ENCODE data around the gene CADM3. TPM values are rescaled to one million over a fixed set of nuclear protein-coding genes. Genes with fewer than 3 reads are reported as not detected.

CADM3 gene
- total and polyA plus RNA-seq, 2 of the 8 experiments (the other 6 are each of a cell fraction or from before 2014, with no cell fraction given) = 8.3 to 8.5 TPM

- no peak overlapping the region for H2BK5ac ChIP-seq (ENCODE audit: low read depth, low read length)
- no peaks in the 10 kb centered on the region for H3K36me3 ChIP-seq (ENCODE audit: control insufficient read depth in 2 of 4, insufficient read depth in 4 of 4, low read length in 3 of 4)
- POLR2A ChIA-PET (ENCODE audit: partially characterized antibody) = interaction anchor here (1.1 kb wide), 1 partner anchor 9 kb away, joined by 3 read pairs; no protein-coding TSS in a partner anchor
- H4K5ac ChIP-seq (ENCODE audit: insufficient read length, low read depth, low read length) = no peak overlapping the region
- no peak overlapping the region for H3K14ac ChIP-seq (ENCODE audit: insufficient read length)
- H3K79me2 ChIP-seq (ENCODE audit: control insufficient read depth in 1 of 2, insufficient read depth in 2 of 2, low read length in 2 of 2) = peaks cover 0 to 3% of the 10 kb centered on the region in 2 experiments; a peak in 1 of 4 replicates
- no peak overlapping the region for H2AK5ac ChIP-seq (ENCODE audit: low read depth, low read length)
- no peak overlapping the region for H3K4me2 ChIP-seq (ENCODE audit: insufficient read depth in 1 of 2, low read depth in 2 of 2, low read length in 2 of 2)
- no peak overlapping the region for H2AFZ ChIP-seq (ENCODE audit: low read length)
- peaks cover 15% of the 10 kb centered on the region for H3K23me2 ChIP-seq (ENCODE audit: low read depth, low read length)
- no peak overlapping the region for H3K9ac ChIP-seq (replicated peaks in 1 of 4; ENCODE audit: extremely low read depth in 1 of 4, low read depth in 3 of 4, low read length in 3 of 4)
- no peak overlapping the region for H3K56ac ChIP-seq (replicated peaks; ENCODE audit: insufficient read length, low read depth, low read length)
- no peak overlapping the region for H2BK12ac ChIP-seq (ENCODE audit: low read depth, low read length)
- no peak overlapping the region for H3K4me3 ChIP-seq (ENCODE audit: extremely low read depth in 1 of 4, insufficient read depth in 2 of 4, low read depth in 3 of 4, low read length in 4 of 4)
- no peaks in the 10 kb centered on the region for H3K79me1 ChIP-seq (ENCODE audit: low read depth, low read length)
- no peak overlapping the region for H2BK120ac ChIP-seq (replicated peaks; ENCODE audit: low read depth, low read length)
- no peak overlapping the region for H4K8ac ChIP-seq (ENCODE audit: extremely low read depth, insufficient read depth, low read length)
- 82% methylated on average over 4 of the region's 4 CpGs; no CpG with 5 or more reads in 1 of the 2 experiments for WGBS, 2 experiments (ENCODE audit: extremely low coverage in 1 of 2, insufficient coverage in 1 of 2, insufficient read length in 1 of 2, insufficient replicate concordance in 2 of 2, low coverage in 1 of 2, low lambda C conversion rate in 2 of 2, missing lambda C conversion rate in 1 of 2)
- peaks cover 0 to 3% (median 0%) of the 10 kb centered on the region in 4 experiments; a peak in 2 of 7 replicates for H3K27me3 ChIP-seq (replicated peaks in 1 of 4; ENCODE audit: control insufficient read depth in 3 of 4, extremely low read depth in 1 of 4, insufficient read depth in 3 of 4, low read length in 3 of 4)
- H3K4me1 ChIP-seq (replicated peaks in 1 of 4; ENCODE audit: control insufficient read depth in 3 of 4, insufficient read depth in 4 of 4, low read length in 3 of 4) = peaks cover 0 to 4% (median 2%) of the 10 kb centered on the region in 4 experiments; a peak in 5 of 7 replicates
- peaks cover 0 to 3% of the 10 kb centered on the region in 2 experiments for H4K20me1 ChIP-seq (replicated peaks in 1 of 2; ENCODE audit: control insufficient read depth in 1 of 2, insufficient read depth in 2 of 2, low read length in 2 of 2)
- H3K23ac ChIP-seq (ENCODE audit: insufficient read length) = no peak overlapping the region
- no peak overlapping the region for H2BK15ac ChIP-seq (ENCODE audit: low read length)
- H3K4ac ChIP-seq (replicated peaks; ENCODE audit: insufficient read length, low read depth, low read length) = no peak overlapping the region
- DNase-seq (ENCODE audit: low read depth in 1 of 2, low spot score in 2 of 2) (no peak), FAIRE-seq (no peak)
- H3K27ac ChIP-seq (ENCODE audit: low read depth, low read length) = no peak overlapping the region
- H3K9me3 ChIP-seq (ENCODE audit: insufficient read depth in 2 of 2, low read depth in 1 of 2, low read length in 1 of 2) = no peaks in the 10 kb centered on the region
- CTCF ChIA-PET (ENCODE audit: partially characterized antibody) = interaction anchor here (0.9 to 12.4 kb wide), 3 partner anchors 25 to 42 kb away, joined by 3 to 367 read pairs (median 24); partner anchors contain the start of gene ACKR1
- no peak overlapping the region for H2BK20ac ChIP-seq (ENCODE audit: low read length)
- H4K91ac ChIP-seq (replicated peaks; ENCODE audit: insufficient read length, low read length) = no peak overlapping the region
- H3K18ac ChIP-seq (ENCODE audit: extremely low read depth, low read length) = no peak overlapping the region
- no peak for TF ChIP-seq SUZ12 (IDR thresholded peaks at IDR 0.05; ENCODE audit: low read length)
- TF ChIP-seq, protein P1, sequence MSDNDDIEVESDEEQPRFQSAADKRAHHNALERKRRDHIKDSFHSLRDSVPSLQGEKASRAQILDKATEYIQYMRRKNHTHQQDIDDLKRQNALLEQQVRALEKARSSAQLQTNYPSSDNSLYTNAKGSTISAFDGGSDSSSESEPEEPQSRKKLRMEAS (IDR thresholded peaks at IDR 0.05) = no peak
- TF ChIP-seq, protein P2, sequence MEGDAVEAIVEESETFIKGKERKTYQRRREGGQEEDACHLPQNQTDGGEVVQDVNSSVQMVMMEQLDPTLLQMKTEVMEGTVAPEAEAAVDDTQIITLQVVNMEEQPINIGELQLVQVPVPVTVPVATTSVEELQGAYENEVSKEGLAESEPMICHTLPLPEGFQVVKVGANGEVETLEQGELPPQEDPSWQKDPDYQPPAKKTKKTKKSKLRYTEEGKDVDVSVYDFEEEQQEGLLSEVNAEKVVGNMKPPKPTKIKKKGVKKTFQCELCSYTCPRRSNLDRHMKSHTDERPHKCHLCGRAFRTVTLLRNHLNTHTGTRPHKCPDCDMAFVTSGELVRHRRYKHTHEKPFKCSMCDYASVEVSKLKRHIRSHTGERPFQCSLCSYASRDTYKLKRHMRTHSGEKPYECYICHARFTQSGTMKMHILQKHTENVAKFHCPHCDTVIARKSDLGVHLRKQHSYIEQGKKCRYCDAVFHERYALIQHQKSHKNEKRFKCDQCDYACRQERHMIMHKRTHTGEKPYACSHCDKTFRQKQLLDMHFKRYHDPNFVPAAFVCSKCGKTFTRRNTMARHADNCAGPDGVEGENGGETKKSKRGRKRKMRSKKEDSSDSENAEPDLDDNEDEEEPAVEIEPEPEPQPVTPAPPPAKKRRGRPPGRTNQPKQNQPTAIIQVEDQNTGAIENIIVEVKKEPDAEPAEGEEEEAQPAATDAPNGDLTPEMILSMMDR (IDR thresholded peaks at IDR 0.05; ENCODE audit: control extremely low read depth in 1 of 3, insufficient read depth in 1 of 3, low read depth in 1 of 3, low read length in 3 of 3) = no peak
- TF ChIP-seq KDM4A (IDR thresholded peaks at IDR 0.05; ENCODE audit: low read depth, low read length, severe bottlenecking) = no peak
These were observed 3.4 kb upstream of the CADM3 start for GRCh38 chr1:159168043-159168442.

All from H1 (cell line).